BLaER1 (cell line): Measurements from ENCODE around the gene HLA-DOA.

ENCODE experiments used
- H3K27ac ChIP-seq: shearing (Covaris generic); formaldehyde crosslinking; 2 replicates; pipeline ENCODE4 v1.8.1; 2022
- H3K27me3 ChIP-seq: shearing (Covaris generic); formaldehyde crosslinking; 2 replicates; pipeline ENCODE4 v1.8.1; 2022
- H3K36me3 ChIP-seq: shearing (Covaris generic); formaldehyde crosslinking; 2 replicates; pipeline ENCODE4 v1.8.1; 2022
- H3K4me1 ChIP-seq: shearing (Covaris generic); formaldehyde crosslinking; 2 replicates; pipeline ENCODE4 v1.8.1; 2022
- H3K4me2 ChIP-seq: shearing (Covaris generic); formaldehyde crosslinking; 2 replicates; pipeline ENCODE4 v1.8.1; 2022
- H3K4me3 ChIP-seq: shearing (Covaris generic); formaldehyde crosslinking; 2 replicates; pipeline ENCODE4 v1.8.1; 2022
- H3K9ac ChIP-seq: shearing (Covaris generic); formaldehyde crosslinking; 2 replicates; pipeline ENCODE4 v1.8.1; 2022
- H3K9me3 ChIP-seq: shearing (Covaris generic); formaldehyde crosslinking; 2 replicates; pipeline ENCODE4 v1.8.1; 2022
- H4K20me1 ChIP-seq: shearing (Covaris generic); formaldehyde crosslinking; 2 replicates; pipeline ENCODE4 v1.8.1; 2022
- Cebpa-rat ChIP-seq: shearing (Covaris generic); IDR thresholded peaks from 2 replicates; pipeline ENCODE4 v1.8.1; 2022

HLA-DOA gene

DNA sequence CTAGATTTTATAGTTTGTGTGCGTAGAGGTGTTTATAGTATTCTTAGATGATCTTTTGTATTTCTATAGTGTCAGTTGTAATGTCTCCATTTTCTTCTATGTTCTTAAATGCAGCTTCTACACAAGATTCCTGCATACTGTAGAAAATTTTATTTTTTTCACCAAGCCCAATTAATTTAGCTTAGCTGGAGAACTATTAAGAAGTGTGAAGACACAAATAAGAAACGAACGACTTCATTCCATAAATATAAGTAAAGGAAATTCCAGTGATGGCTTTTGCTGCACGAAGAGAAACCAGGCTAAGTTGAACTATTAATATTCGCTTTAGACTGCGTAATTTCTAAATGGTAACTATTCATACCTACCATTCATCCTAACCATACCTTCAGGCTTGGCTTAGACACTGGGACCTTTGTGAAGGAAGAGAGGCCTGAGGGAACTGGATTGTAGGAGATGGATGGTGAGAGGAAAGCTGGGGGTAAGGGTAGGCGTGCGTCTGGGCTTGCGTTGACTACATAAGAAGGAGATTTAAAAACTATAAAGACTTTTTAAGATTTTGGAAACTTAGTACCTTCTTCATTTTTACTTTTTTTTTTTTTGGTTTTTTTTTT lies 15.9 kb downstream of the HLA-DOA start:
- no peaks in the 10 kb centered on the region for H3K36me3 ChIP-seq
- H3K27me3 ChIP-seq, result no peaks in the 10 kb centered on the region
- no peak overlapping the region for H3K4me3 ChIP-seq
- TF ChIP-seq Cebpa-rat, result no peak
- H4K20me1 ChIP-seq, result no peaks in the 10 kb centered on the region
- H3K27ac ChIP-seq, result no peak overlapping the region
- H3K4me2 ChIP-seq, result no peak overlapping the region
- H3K4me1 ChIP-seq, result no peaks in the 10 kb centered on the region
- H3K9me3 ChIP-seq, result no peaks in the 10 kb centered on the region
- no peak overlapping the region for H3K9ac ChIP-seq

DNA sequence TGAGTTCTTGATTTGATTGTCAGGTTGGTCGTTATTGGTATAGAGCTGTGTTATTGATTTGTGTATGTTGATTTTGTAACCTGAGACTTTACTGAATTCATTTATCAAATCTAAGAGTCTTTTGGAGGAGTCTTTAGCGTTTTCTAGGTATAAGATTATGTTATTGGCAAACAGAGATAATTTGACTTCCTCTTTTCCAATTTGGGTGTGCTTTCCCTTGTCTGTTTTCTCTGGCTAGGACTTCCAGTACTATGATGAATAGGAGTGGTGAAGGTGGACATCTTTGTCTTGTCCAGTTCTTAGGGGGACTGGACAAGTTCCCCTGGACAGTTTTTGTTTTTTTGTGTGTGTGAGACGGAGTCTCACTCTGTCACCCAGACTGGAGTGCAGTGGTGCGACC lies 17.4 kb downstream of the HLA-DOA start:
- Histone ChIP-seq H3K36me3 (no peaks in the 10 kb centered on the region), H3K4me1 (no peaks in the 10 kb centered on the region), H3K27ac (no peak overlapping the region), H4K20me1 (no peaks in the 10 kb centered on the region), H3K9ac (no peak overlapping the region), H3K27me3 (no peaks in the 10 kb centered on the region), H3K4me2 (no peak overlapping the region), H3K9me3 (no peaks in the 10 kb centered on the region), H3K4me3 (no peak overlapping the region)
- TF ChIP-seq Cebpa-rat, result no peak

DNA sequence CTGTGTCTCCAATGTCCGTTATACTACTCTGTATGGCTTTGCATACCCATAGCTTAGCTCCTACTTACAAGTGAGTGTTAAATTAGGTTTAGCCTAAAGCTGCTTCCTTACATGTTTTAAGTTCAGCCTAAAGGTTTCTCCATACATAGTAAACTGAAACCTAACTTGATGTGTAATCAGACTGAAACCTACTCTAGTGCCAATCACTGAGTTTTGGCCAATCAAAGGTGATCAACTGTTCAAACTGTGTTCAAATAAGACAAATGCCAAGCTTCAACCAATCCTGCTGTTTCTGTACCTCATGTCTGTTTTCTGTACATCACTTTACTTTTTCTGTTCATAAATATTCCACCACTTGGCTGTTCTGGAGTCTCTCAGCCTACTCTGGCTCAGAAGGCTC lies 20.0 kb downstream of the HLA-DOA start:
- Histone ChIP-seq H3K4me1 (no peaks in the 10 kb centered on the region; the same call in 1 of the 2 replicates), H3K9me3 (no peaks in the 10 kb centered on the region), H3K27me3 (no peaks in the 10 kb centered on the region), H3K4me3 (no peak overlapping the region), H3K36me3 (no peaks in the 10 kb centered on the region), H3K9ac (no peak overlapping the region), H3K4me2 (no peak overlapping the region), H3K27ac (no peak overlapping the region), H4K20me1 (peaks cover 3% of the 10 kb centered on the region)
- TF ChIP-seq Cebpa-rat, result no peak

DNA sequence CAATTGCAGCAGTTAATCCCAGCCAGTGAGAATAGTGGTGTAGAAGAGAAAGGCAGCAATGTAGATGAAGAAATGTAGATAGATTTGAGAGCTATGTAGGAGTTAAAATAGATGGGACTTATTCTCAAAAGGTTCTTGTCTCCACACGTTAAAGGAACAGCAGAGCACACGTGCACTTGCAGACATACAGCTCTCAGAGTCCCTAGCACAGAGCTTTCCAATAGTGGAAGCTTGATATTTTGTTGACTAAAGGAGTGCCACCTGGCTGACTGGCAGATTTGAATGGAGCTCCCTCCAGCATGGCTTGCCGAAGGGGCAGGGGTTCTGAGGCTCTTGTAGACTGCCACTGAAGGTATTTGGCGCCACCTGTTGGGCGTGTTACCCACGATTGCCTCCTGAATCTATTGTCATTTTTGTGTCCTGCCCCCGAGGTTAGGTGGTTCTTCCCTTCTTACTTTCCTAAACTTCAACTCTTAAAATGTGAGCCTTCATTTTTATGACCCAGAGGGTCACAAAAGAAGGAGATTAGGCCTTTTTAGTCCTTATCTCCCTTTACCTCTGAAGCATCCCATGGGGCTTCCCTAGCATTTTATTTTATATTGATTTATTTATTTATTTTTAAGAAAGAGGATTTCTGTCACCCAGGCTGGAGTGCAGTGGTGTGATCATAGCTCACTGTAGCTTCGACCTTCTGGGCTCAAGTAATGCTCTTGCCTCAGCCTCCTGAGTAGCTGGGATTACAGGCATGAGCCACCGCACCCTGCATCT lies 24.6 kb downstream of the HLA-DOA start:
- H3K36me3 ChIP-seq, result peaks cover 39% of the 10 kb centered on the region
- TF ChIP-seq Cebpa-rat, result no peak
- no peak overlapping the region for H3K9ac ChIP-seq
- no peaks in the 10 kb centered on the region for H3K27me3 ChIP-seq
- no peaks in the 10 kb centered on the region for H3K9me3 ChIP-seq
- H3K4me1 ChIP-seq, result peaks cover 16% of the 10 kb centered on the region; the same call in 1 of the 2 replicates
- no peak overlapping the region for H3K27ac ChIP-seq
- H3K4me2 ChIP-seq, result no peak overlapping the region
- H3K4me3 ChIP-seq, result no peak overlapping the region
- H4K20me1 ChIP-seq, result peaks cover 49% of the 10 kb centered on the region

DNA sequence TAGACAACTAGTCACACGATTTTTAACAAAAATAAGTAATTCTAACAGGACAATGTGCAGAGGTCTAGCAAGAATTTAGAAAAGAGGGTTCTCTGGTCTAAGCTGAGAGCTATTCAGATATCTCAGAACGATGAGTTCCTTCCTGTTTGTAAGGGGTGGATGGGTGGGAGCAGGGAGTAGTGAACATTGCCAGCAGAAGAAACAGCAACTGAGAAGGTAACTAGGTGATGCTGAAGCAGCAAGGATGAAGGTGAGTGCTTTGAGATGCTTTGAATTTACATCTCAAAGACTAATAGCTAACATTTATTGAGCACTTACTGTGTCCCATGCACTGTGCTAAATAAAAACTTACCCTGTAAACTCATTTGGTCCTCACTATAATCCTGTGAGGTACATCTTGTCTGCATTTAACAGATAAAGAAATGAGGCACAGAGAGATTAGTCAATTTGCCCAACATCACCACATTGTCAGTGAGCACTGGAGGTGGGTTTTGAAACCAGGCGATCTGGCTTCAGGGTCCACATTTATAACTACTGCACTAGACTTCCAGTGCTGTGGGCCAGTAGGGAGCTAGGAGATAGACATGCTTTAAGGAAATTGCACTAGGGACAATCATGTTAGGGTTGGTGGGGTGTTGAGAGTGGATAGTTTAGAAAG lies 25.3 kb downstream of the HLA-DOA start:
- peaks cover 46% of the 10 kb centered on the region for H3K36me3 ChIP-seq
- H4K20me1 ChIP-seq, result peaks cover 56% of the 10 kb centered on the region
- no peaks in the 10 kb centered on the region for H3K9me3 ChIP-seq
- H3K9ac ChIP-seq, result no peak overlapping the region
- peaks cover 18% of the 10 kb centered on the region; the same call in 1 of the 2 replicates for H3K4me1 ChIP-seq
- H3K4me2 ChIP-seq, result no peak overlapping the region
- no peak overlapping the region for H3K4me3 ChIP-seq
- no peaks in the 10 kb centered on the region for H3K27me3 ChIP-seq
- no peak for TF ChIP-seq Cebpa-rat
- H3K27ac ChIP-seq, result no peak overlapping the region

DNA sequence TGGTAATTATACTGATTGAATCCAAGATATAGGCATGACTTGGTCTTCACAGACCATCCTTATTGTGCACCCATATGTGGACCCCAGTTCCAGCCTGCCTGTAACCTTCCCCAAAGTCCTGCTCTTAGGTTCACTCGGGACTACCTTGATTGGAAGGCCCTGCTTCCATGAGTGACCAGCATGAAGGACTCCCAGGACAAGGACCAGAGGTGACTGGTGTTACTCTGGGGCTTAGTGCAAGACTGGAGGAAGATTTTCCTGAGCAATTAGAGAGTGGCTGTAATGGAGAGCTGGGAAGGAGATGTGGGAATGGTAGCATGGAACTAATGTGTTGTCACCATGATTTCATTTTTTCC lies 25.9 kb downstream of the HLA-DOA start:
- Histone ChIP-seq H3K4me3 (no peak overlapping the region), H4K20me1 (peaks cover 62% of the 10 kb centered on the region), H3K27ac (no peak overlapping the region), H3K36me3 (peaks cover 52% of the 10 kb centered on the region), H3K9ac (no peak overlapping the region), H3K4me2 (no peak overlapping the region), H3K9me3 (no peaks in the 10 kb centered on the region), H3K27me3 (no peaks in the 10 kb centered on the region), H3K4me1 (peaks cover 21% of the 10 kb centered on the region)
- TF ChIP-seq Cebpa-rat, result no peak

DNA sequence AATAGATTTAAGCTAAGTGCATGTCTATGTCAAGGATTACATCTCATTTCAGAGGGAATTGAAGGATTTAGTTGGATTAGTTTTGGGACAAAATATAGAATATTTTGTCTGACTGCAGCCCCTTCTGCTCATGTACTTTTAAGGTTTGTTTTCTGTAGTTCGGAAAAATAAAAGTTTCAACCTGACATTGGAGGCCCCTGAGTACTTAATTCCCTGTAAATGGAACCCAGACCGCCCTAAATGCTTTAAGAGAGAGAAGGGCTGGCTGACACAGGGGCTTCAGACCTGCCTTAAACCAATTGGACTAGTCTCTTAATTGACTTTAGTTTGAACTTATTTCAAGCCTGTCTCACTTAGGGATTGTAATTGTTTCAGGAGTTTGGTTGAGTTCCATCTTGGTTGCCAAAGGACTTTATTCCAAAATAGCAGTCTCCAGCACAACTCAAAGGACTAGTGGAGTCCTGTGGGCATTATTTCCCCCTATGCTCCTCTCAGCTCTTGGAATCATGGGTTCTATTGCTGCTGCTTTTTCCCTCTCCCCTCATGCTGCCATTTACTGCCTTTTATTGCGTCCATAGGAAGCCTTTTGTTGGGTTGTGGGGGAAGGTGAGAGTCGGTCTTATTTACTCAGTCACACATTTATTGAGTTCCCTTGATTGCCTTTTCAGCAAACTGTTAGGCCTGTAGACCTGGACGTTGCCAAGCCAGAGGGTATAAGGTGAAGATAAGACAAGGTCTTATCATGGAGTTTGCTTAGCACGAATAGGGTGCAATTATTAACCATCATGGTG lies 26.5 kb downstream of the HLA-DOA start:
- peaks cover 68% of the 10 kb centered on the region for H4K20me1 ChIP-seq
- no peak overlapping the region for H3K9ac ChIP-seq
- TF ChIP-seq Cebpa-rat, result no peak
- peaks cover 27% of the 10 kb centered on the region for H3K4me1 ChIP-seq
- no peak overlapping the region; the same call in 1 of the 2 replicates for H3K27ac ChIP-seq
- H3K27me3 ChIP-seq, result no peaks in the 10 kb centered on the region
- H3K4me3 ChIP-seq, result no peak overlapping the region
- no peaks in the 10 kb centered on the region for H3K9me3 ChIP-seq
- H3K36me3 ChIP-seq, result peaks cover 58% of the 10 kb centered on the region
- no peak overlapping the region for H3K4me2 ChIP-seq

DNA sequence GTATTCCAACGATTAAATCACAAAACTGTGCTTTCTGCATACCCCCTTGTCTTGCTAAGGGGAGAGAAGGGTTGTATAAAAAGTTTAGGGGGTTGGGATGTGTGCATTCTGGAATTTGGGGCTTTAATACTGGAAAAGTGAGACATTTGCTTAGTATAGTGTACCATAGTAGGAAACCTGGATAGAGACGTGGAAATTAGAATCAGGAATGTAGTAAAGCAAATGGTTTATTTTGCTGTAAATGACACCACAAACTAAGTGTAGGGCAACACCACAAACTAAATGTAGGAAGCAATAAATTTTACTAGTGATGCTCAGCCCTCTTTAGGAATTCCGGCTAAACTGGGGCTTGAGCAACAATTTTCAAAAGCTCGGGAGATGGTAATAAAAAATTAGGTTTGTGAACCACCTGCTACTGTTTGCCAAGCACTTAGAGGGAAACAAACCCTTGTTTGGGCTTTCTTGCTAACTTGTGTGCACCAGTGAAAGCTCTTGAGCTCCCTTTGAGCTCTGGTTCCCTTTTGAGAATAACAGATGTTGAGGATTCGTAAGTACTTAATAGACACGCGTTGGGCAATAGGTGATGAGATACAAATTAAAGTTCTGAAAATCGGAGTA lies 27.2 kb downstream of the HLA-DOA start:
- no peak for TF ChIP-seq Cebpa-rat
- peaks cover 34% of the 10 kb centered on the region for H3K4me1 ChIP-seq
- no peaks in the 10 kb centered on the region for H3K27me3 ChIP-seq
- no peak overlapping the region for H3K4me2 ChIP-seq
- no peaks in the 10 kb centered on the region for H3K9me3 ChIP-seq
- H3K36me3 ChIP-seq, result peaks cover 65% of the 10 kb centered on the region
- no peak overlapping the region for H3K9ac ChIP-seq
- H3K27ac ChIP-seq, result no peak overlapping the region
- H3K4me3 ChIP-seq, result no peak overlapping the region
- H4K20me1 ChIP-seq, result peaks cover 75% of the 10 kb centered on the region

DNA sequence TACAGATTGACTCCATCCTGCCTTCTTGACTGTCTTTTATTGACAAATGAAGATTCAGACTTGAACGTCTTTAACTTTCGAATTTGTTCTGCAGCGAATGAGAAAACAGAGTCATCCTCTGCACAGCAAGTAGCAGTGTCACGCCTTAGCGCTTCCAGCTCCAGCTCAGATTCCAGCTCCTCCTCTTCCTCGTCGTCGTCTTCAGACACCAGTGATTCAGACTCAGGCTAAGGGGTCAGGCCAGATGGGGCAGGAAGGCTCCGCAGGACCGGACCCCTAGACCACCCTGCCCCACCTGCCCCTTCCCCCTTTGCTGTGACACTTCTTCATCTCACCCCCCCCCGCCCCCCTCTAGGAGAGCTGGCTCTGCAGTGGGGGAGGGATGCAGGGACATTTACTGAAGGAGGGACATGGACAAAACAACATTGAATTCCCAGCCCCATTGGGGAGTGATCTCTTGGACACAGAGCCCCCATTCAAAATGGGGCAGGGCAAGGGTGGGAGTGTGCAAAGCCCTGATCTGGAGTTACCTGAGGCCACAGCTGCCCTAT lies 28.8 kb downstream of the HLA-DOA start:
- no peak overlapping the region for H3K4me3 ChIP-seq
- peaks cover 81% of the 10 kb centered on the region for H3K36me3 ChIP-seq
- H3K9ac ChIP-seq, result no peak overlapping the region
- no peaks in the 10 kb centered on the region for H3K9me3 ChIP-seq
- TF ChIP-seq Cebpa-rat, result no peak
- H3K27me3 ChIP-seq, result no peaks in the 10 kb centered on the region
- H3K4me2 ChIP-seq, result no peak overlapping the region
- peaks cover 91% of the 10 kb centered on the region for H4K20me1 ChIP-seq
- H3K27ac ChIP-seq, result no peak overlapping the region
- peaks cover 50% of the 10 kb centered on the region for H3K4me1 ChIP-seq
